Measurements from ENCODE around the gene TRIM6.

TRIM6 gene

DNA sequence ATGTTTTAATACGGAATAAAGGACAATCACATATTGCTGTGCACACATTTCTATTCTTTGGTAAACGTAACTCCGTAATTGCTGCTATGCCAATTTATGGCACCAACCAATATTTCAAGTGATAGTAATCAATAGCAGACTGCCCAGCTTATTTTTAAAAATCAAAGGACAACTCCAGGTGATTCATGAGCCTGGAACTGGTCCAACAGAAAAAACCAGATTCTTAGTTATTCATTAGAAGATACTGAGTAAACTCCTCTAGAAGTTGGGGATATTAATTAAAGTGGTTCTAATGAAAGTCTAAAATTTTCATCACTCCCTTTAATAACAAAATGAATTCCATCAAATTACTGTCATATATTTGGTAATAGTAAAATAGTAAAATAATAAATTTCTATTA, 38.7 kb upstream of the TRIM6 start:
- no peak for DNase-seq (ENCODE audit: extremely low read depth, low read depth)
- TF ChIP-seq CTCF (IDR thresholded peaks at IDR 0.05; ENCODE audit: low read depth, low read length), result no peak

- no peak for TF ChIP-seq CTCF (IDR thresholded peaks at IDR 0.05; ENCODE audit: low read depth, low read length)
- DNase-seq (ENCODE audit: extremely low read depth, low read depth), result no peak
These were observed 32.0 kb upstream of the TRIM6 start for GRCh38 chr11:5564259-5565019.

DNA sequence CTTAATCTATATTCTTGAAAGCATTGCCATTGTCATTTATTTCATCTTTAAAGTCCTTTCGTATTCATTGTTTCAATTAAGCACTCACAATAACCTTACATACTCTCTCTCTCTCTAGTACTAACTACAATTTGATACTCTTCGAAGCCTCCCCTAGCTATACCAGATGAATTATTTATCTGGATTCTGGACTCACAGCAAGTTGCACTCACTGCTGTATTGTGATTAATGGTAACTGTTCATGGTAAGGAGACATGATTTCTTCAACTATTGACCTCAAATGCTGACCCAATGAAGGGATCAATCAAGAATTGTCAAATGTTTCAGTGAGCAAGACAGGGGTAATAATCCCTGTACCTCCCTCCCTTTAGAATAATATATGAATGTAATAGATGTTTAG, 21.8 kb upstream of the TRIM6 start:
- no peak for TF ChIP-seq CTCF (IDR thresholded peaks at IDR 0.05; ENCODE audit: low read depth, low read length)
- no peak for DNase-seq (ENCODE audit: extremely low read depth, low read depth)

DNA sequence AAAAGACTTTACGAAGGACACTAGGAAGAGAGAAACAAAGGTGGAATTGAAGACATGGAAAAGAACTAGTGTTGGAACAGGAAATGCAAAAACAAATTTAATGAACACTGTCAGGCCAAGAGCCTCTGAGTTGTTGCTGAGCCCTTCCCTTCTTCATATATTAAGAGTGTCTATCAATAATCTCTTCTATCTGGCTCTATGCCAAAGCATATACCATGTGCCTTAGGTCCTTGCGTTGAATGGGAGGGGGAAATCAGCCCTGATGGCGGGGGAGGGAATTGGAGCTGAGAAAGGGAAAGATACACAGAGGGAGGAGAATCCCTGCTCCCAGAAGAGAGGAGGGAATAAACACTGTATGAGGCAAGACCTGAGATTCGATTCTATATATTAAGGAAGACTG, 21.3 kb upstream of the TRIM6 start:
- no peak for TF ChIP-seq CTCF (IDR thresholded peaks at IDR 0.05; ENCODE audit: low read depth, low read length)
- DNase-seq (ENCODE audit: extremely low read depth, low read depth), result no peak

DNA sequence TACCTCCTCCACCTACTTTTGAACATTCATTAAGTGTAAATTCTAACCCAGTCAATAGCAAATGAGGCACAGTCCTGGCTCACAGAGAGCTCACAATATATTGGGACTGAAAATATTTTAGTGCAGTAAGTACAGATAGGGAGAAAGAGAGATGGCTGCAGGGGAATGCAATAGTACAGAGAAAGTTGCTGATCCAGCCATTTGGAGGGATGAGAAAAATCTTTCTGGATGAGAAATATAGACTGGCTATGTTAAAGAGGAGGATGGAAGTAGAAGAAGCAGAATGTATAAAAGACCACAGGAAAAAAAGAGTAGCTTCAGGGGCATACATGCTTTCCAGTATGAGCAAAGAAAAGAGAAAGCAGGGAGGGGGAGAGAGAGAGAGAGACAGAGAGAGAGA, 19.3 kb upstream of the TRIM6 start:
- no peak for TF ChIP-seq CTCF (IDR thresholded peaks at IDR 0.05; ENCODE audit: low read depth, low read length)
- DNase-seq (ENCODE audit: extremely low read depth, low read depth), result no peak

DNA sequence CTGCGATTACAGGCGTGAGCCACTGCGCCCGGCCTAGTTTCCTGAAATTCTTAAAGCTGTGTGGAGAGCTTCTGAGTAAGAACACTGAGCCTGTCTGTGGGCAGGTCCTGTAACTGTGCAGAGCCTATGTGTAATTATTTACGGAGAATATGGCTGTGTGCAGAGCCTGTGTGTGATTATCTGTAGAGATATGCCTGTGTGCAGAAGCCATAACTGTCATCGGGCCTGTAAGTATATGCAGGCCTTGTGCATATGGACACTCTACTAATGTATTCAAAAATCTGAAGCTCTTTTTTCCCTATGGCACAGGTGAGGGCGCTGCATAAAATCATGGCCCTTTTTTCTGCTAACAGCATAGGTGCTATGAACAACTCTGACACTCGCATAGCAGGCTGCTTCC, 15.9 kb upstream of the TRIM6 start, which contains the start of gene OR52B6:
TSS of gene OR52B6 (plus strand) at position 301 of the 400 bp plus-strand sequence. CDS start at position 301, 0 bp downstream.
- no peak for DNase-seq (ENCODE audit: extremely low read depth, low read depth)

More for the DNA sequence above, 15.9 kb upstream of the TRIM6 start, which contains the start of gene OR52B6:
- TF ChIP-seq CTCF (IDR thresholded peaks at IDR 0.05; ENCODE audit: low read depth, low read length), result no peak
